PC-3 (cell line): ENCODE measurements around the gene ZYX. TPM values are rescaled to one million over a fixed set of nuclear protein-coding genes. Genes with fewer than 3 reads are reported as not detected.

Experiments
- ATAC-seq: fragments of 200-7000 bp; cut with Tn5 transposase; 2 replicates; pipeline ENCODE4 v1.9.1; 2020; ENCODE audit warnings: mild to moderate bottlenecking, moderate library complexity
- BruUV-seq: library from RNA; stranded (reverse); fragments of 400-500 nt; replicated peaks from 2 replicates; lab custom pipeline; 2021; lab: Mats Ljungman, UMichigan
- CTCF ChIA-PET: fragments of 300-600 bp; sonication (Branson Sonifier 250); formaldehyde crosslinking; loops from one replicate; lab custom pipeline; 2022; ENCODE audit warnings: antibody characterized with exemption; lab: Charles Lee
- POLR2A ChIA-PET: fragments of 300-600 bp; sonication (Branson Sonifier 250); formaldehyde crosslinking; loops from one replicate; lab custom pipeline; 2022; ENCODE audit warnings: antibody characterized with exemption; ENCODE audit not compliant: unreplicated experiment; lab: Charles Lee
- DNase-seq: peaks from one replicate; pipeline ENCODE4 v3.0.0-alpha.2; 2015
- H2AFZ ChIP-seq: fragments of 300-600 bp; sonication (generic); 2 replicates; pipeline ENCODE4 v1.6.0; 2016; ENCODE audit warnings: antibody characterized with exemption, low read length
- H3F3A ChIP-seq: fragments of 300-600 bp; sonication (generic); one replicate; pipeline ENCODE4 v1.6.0; 2017; ENCODE audit warnings: antibody characterized with exemption, low read length, control low read depth, mild to moderate bottlenecking; ENCODE audit not compliant: unreplicated experiment
- H3K27ac ChIP-seq: fragments of 300-600 bp; sonication (generic); 2 replicates; pipeline ENCODE4 v1.5.1; 2016; ENCODE audit warnings: mild to moderate bottlenecking, low read length
- H3K27me3 ChIP-seq: fragments of 300-600 bp; sonication (generic); 2 replicates; pipeline ENCODE4 v1.6.1; 2016; ENCODE audit warnings: low read length, mixed read lengths
- H3K36me3 ChIP-seq: fragments of 300-600 bp; sonication (generic); 2 replicates; pipeline ENCODE4 v1.6.1; 2016; ENCODE audit warnings: low read depth, mixed run types, low read length, mixed read lengths
- H3K4me1 ChIP-seq: fragments of 300-600 bp; sonication (generic); 2 replicates; pipeline ENCODE4 v1.5.1; 2016; ENCODE audit warnings: low read length; ENCODE audit not compliant: insufficient read depth
- H3K4me2 ChIP-seq: fragments of 300-600 bp; sonication (generic); 2 replicates; pipeline ENCODE4 v1.6.0; 2016; ENCODE audit warnings: low read length
- H3K4me3 ChIP-seq: fragments of 300-600 bp; sonication (generic); 2 replicates; pipeline ENCODE4 v1.5.1; 2016; ENCODE audit warnings: mild to moderate bottlenecking, low read length, mixed read lengths
- H3K79me2 ChIP-seq: fragments of 300-600 bp; sonication (generic); 2 replicates; pipeline ENCODE4 v1.6.1; 2017; ENCODE audit warnings: low read length, mixed read lengths
- H3K9ac ChIP-seq: fragments of 300-600 bp; sonication (generic); 2 replicates; pipeline ENCODE4 v1.6.0; 2016; ENCODE audit warnings: mild to moderate bottlenecking, low read length
- H3K9me2 ChIP-seq: fragments of 300-600 bp; sonication (generic); replicated peaks from 2 replicates; pipeline ENCODE4 v1.6.1; 2016; ENCODE audit warnings: mixed run types, low read length, mixed read lengths
- H3K9me3 ChIP-seq: fragments of 300-600 bp; sonication (generic); 2 replicates; pipeline ENCODE4 v1.6.1; 2016; ENCODE audit warnings: low read length, mixed read lengths
- H4K20me1 ChIP-seq: fragments of 300-600 bp; sonication (generic); 2 replicates; pipeline ENCODE4 v1.6.1; 2016; ENCODE audit warnings: low read length, mixed read lengths
- CTCF ChIP-seq: fragments of 300-600 bp; sonication (generic); conservative IDR thresholded peaks from 2 replicates; pipeline ENCODE4 v1.5.1; 2017; ENCODE audit warnings: antibody characterized with exemption, low read depth, mild to moderate bottlenecking, low read length
- EZH2 ChIP-seq: fragments of 300-600 bp; sonication (generic); IDR thresholded peaks from one replicate; pipeline ENCODE4 v1.6.1; 2017; ENCODE audit warnings: antibody characterized with exemption, mild to moderate bottlenecking, low read length; ENCODE audit not compliant: unreplicated experiment
- EZH2phosphoT487 ChIP-seq: fragments of 300-600 bp; sonication (generic); IDR thresholded peaks from 2 replicates; pipeline ENCODE4 v1.6.1; 2018; ENCODE audit warnings: mild to moderate bottlenecking, antibody characterized with exemption, low read length, borderline replicate concordance
- intact Hi-C: fragments of 100-400 bp; cut with micrococcal nuclease; formaldehyde crosslinking; loops from 2 replicates; pipeline ENCODE4 v1.9.0; 2023
- total RNA-seq: library from RNA; depleted of rRNA; stranded (reverse); fragments of >200 nt; gene quantifications from 2 replicates; pipeline ENCODE4 v1.2.3, GENCODE V29; 2014

The ZYX gene
- total RNA-seq, 1 experiment from 2014 or later = 108 TPM

- DNase-seq (no peak), ATAC-seq (no peak)
- Histone ChIP-seq H3K27me3 (no peaks in the 10 kb centered on the region), H3K79me2 (no peaks in the 10 kb centered on the region), H3K4me1 (peaks cover 18% of the 10 kb centered on the region), H2AFZ (no peak overlapping the region), H3K9me3 (no peaks in the 10 kb centered on the region), H3K4me2 (no peak overlapping the region), H3K4me3 (no peak overlapping the region), H3K27ac (no peak overlapping the region), H3F3A (no peaks in the 10 kb centered on the region), H3K36me3 (no peaks in the 10 kb centered on the region), H3K9ac (no peak overlapping the region), H3K9me2 (no peaks in the 10 kb centered on the region), H4K20me1 (no peaks in the 10 kb centered on the region)
- TF ChIP-seq EZH2 (no peak), CTCF (no peak), EZH2phosphoT487 (no peak)
- ChIA-PET CTCF (no interaction called here), POLR2A (no interaction called here)
- BruUV-seq = no TSS peak
- intact Hi-C loops = no loop called here
These were observed 45.5 kb downstream of the ZYX start for GRCh38 chr7:143426479-143427142.

GRCh38 chr7:143429770-143430698, 48.9 kb downstream of the ZYX start:
- ChIA-PET CTCF (no interaction called here), POLR2A (no interaction called here)
- peaks cover 25% of the 10 kb centered on the region for H3K4me1 ChIP-seq
- H3K4me3 ChIP-seq = peak overlapping the region; percentile 33; the same call in 1 of the 2 replicates
- peak overlapping the region; percentile 41 for H2AFZ ChIP-seq
- intact Hi-C loops = loop anchor here (5.0 kb wide), 1 partner anchor 42 kb away; no protein-coding TSS in a partner anchor
- peak overlapping the region; percentile 57 for H3K4me2 ChIP-seq
- H4K20me1 ChIP-seq = no peaks in the 10 kb centered on the region
- BruUV-seq = TSS peak; percentile 20
- no peak for TF ChIP-seq EZH2phosphoT487
- TF ChIP-seq EZH2 = no peak
- no peak for TF ChIP-seq CTCF
- no peaks in the 10 kb centered on the region for H3K36me3 ChIP-seq
- H3K9me2 ChIP-seq = no peaks in the 10 kb centered on the region
- H3K9ac ChIP-seq = peak overlapping the region; percentile 13; the same call in 1 of the 2 replicates
- no peaks in the 10 kb centered on the region for H3K79me2 ChIP-seq
- peak; percentile 77 for ATAC-seq
- H3K27ac ChIP-seq = peak overlapping the region; percentile 56
- no peaks in the 10 kb centered on the region for H3F3A ChIP-seq
- no peaks in the 10 kb centered on the region for H3K27me3 ChIP-seq
- peak; percentile 55 for DNase-seq
- H3K9me3 ChIP-seq = no peaks in the 10 kb centered on the region
